Peyer's patch (tissue), 4 donors: ENCODE results near the gene CALB2. TPM values are rescaled to one million over a fixed set of nuclear protein-coding genes. Genes with fewer than 3 reads are reported as not detected.

Experiments used
- DNase-seq, 3 donors: peaks; one replicate each; pipeline ENCODE4 v3.0.0-alpha.2; 2017 to 2019
- H3K27ac ChIP-seq, 4 donors: fragments of 200-600 bp; sonication (generic); one replicate each; pipeline ENCODE4 v1.5.1; 2016 to 2019
- H3K27me3 ChIP-seq, 2 donors: fragments of 200-600 bp; sonication (generic); one replicate each; pipeline ENCODE4 v1.5.1; 2019
- H3K36me3 ChIP-seq, 3 donors: fragments of 200-600 bp; sonication (generic); one replicate each; pipeline ENCODE4 v1.5.1; 2016 to 2019
- H3K4me1 ChIP-seq, 4 donors: fragments of 200-600 bp; sonication (generic); one replicate each; pipeline ENCODE4 v1.5.1; 2016 to 2019
- H3K4me3 ChIP-seq, 4 donors: fragments of 200-600 bp; sonication (generic); 1 replicate in 3 of 4; 2 replicates in 1 of 4; pipeline ENCODE4 v1.5.1; 2016 to 2019; ENCODE audit warnings: mild to moderate bottlenecking in 1 of 4
- H3K9me3 ChIP-seq, 4 donors: fragments of 200-600 bp; sonication (generic); one replicate each; pipeline ENCODE4 v1.5.1; 2016 to 2019; ENCODE audit warnings: mild to moderate bottlenecking in 1 of 4
- CTCF ChIP-seq, 6 experiments: fragments of 450-650 bp in 4 of 6; fragments of 200-600 bp in 2 of 6; sonication (generic) in 1 of 6; IDR thresholded peaks; one replicate each; pipeline ENCODE4 v1.5.1; 2017 to 2019; ENCODE audit warnings: antibody characterized with exemption in 6 of 6, mild to moderate bottlenecking in 3 of 6, moderate library complexity in 1 of 6
- POLR2A ChIP-seq, 2 donors: fragments of 450-650 bp; IDR thresholded peaks; one replicate each; pipeline ENCODE4 v1.5.1; 2017; ENCODE audit warnings: antibody characterized with exemption in 2 of 2, mild to moderate bottlenecking in 2 of 2, moderate library complexity in 2 of 2
- total RNA-seq, 4 donors: library from RNA; depleted of rRNA; stranded (reverse); fragments of >200 nt; gene quantifications; one replicate each; pipeline ENCODE4 v1.1.0, GENCODE V29; 2016

The CALB2 gene
- total RNA-seq, 4 donors from 2014 or later: 2.3 to 5.5 (median 3.6) TPM; not detected in 1

- no peak for TF ChIP-seq POLR2A (IDR thresholded peaks at IDR 0.05)
- no peak for TF ChIP-seq CTCF (IDR thresholded peaks at IDR 0.05)
- Histone ChIP-seq H3K9me3 (no peaks in the 10 kb centered on the region), H3K4me1 (no peaks in the 10 kb centered on the region), H3K27ac (no peak overlapping the region), H3K36me3 (no peaks in the 10 kb centered on the region), H3K27me3 (no peaks in the 10 kb centered on the region), H3K4me3 (no peak overlapping the region)
- DNase-seq: no peak
Measured at GRCh38 chr16:71364133-71364681, 5.7 kb downstream of the CALB2 start.

GRCh38 chr16:71365021-71365420 is 6.5 kb downstream of the CALB2 start:
- DNase-seq: no peak
- no peaks in the 10 kb centered on the region for H3K9me3 ChIP-seq
- H3K36me3 ChIP-seq: no peaks in the 10 kb centered on the region
- H3K27me3 ChIP-seq: no peaks in the 10 kb centered on the region
- TF ChIP-seq CTCF (IDR thresholded peaks at IDR 0.05) (no peak), POLR2A (IDR thresholded peaks at IDR 0.05) (no peak)
- H3K4me3 ChIP-seq: no peak overlapping the region
- no peak overlapping the region for H3K27ac ChIP-seq
- H3K4me1 ChIP-seq: no peaks in the 10 kb centered on the region

- Histone ChIP-seq H3K4me3 (no peak overlapping the region), H3K27me3 (no peaks in the 10 kb centered on the region), H3K36me3 (no peaks in the 10 kb centered on the region), H3K27ac (no peak overlapping the region), H3K4me1 (no peaks in the 10 kb centered on the region), H3K9me3 (no peaks in the 10 kb centered on the region)
- TF ChIP-seq CTCF (IDR thresholded peaks at IDR 0.05) (peak in 3 of 6 experiments; percentile 18 to 30 (median 30)), POLR2A (IDR thresholded peaks at IDR 0.05) (no peak)
- peak in 2 of 3 donors; percentile 54 to 62 for DNase-seq
Measured at GRCh38 chr16:71367241-71367976, 8.9 kb downstream of the CALB2 start.

- no peak for DNase-seq
- no peaks in the 10 kb centered on the region for H3K4me1 ChIP-seq
Measured at GRCh38 chr16:71368958-71369357, 10.4 kb downstream of the CALB2 start.

GRCh38 chr16:71369494-71369893 is 11.0 kb downstream of the CALB2 start:
- Histone ChIP-seq H3K27me3 (no peaks in the 10 kb centered on the region), H3K4me3 (no peak overlapping the region), H3K4me1 (no peaks in the 10 kb centered on the region), H3K36me3 (no peaks in the 10 kb centered on the region), H3K27ac (no peak overlapping the region), H3K9me3 (no peaks in the 10 kb centered on the region)
- no peak for TF ChIP-seq CTCF (IDR thresholded peaks at IDR 0.05)
- TF ChIP-seq POLR2A (IDR thresholded peaks at IDR 0.05): no peak
- no peak for DNase-seq

More at GRCh38 chr16:71368958-71369357, 10.4 kb downstream of the CALB2 start:
- no peak for TF ChIP-seq CTCF (IDR thresholded peaks at IDR 0.05)
- no peak for TF ChIP-seq POLR2A (IDR thresholded peaks at IDR 0.05)
- Histone ChIP-seq H3K27ac (no peak overlapping the region), H3K4me3 (no peak overlapping the region), H3K9me3 (no peaks in the 10 kb centered on the region), H3K36me3 (no peaks in the 10 kb centered on the region), H3K27me3 (no peaks in the 10 kb centered on the region)
